ENCODE results near the gene DNAJC12. TPM values are rescaled to one million over a fixed set of nuclear protein-coding genes. Genes with fewer than 3 reads are reported as not detected.
"Not testable (repeated sequence)": the region's sequence is repeated elsewhere in the genome, so short reads cannot be mapped to it uniquely, and the experiment has no call there.

The DNAJC12 gene
- 3.8 and 4.1 TPM in 2 replicates for total RNA-seq
- long read RNA-seq, partial matches to known transcripts = 0 of 4 reads
- long read RNA-seq, other reads (novel, unspliced or antisense) = 0 of 4 reads

GRCh38 chr10:67837541-67838314, at the start of gene DNAJC12:
TSS of gene DNAJC12 (minus strand) at chr10:67838188. CDS start at chr10:67838011, 177 bp downstream.
- no peak for DNase-seq (ENCODE audit: low read depth, low spot score)
- Mint-ChIP-seq H3K9me3 (peaks cover 2% of the 10 kb centered on the region), H3K36me3 (ENCODE audit: low read depth) (no peaks in the 10 kb centered on the region), H3K27ac (ENCODE audit: unreplicated experiment) (no peak within 1 kb of the TSS), H3K4me1 (peaks cover 10% of the 10 kb centered on the region), H3K4me3 (peak within 1 kb of the TSS; percentile 31), H3K27me3 (ENCODE audit: low read depth) (no peaks in the 10 kb centered on the region)
- TF ChIP-seq CTCF (conservative IDR thresholded peaks at IDR 0.05) = no peak

GRCh38 chr10:67884842-67885670, 47.1 kb upstream of the DNAJC12 start:
- peak; percentile 60 for DNase-seq (ENCODE audit: low read depth, low spot score)
- Mint-ChIP-seq H3K9me3 (no peaks in the 10 kb centered on the region), H3K4me1 (peaks cover 23% of the 10 kb centered on the region), H3K36me3 (ENCODE audit: low read depth) (peaks cover 18% of the 10 kb centered on the region), H3K4me3 (peak overlapping the region; percentile 97), H3K27ac (ENCODE audit: unreplicated experiment) (peak overlapping the region; percentile 94), H3K27me3 (ENCODE audit: low read depth) (no peaks in the 10 kb centered on the region)
- TF ChIP-seq CTCF (conservative IDR thresholded peaks at IDR 0.05) = no peak

- H3K4me1 Mint-ChIP-seq = peaks cover 23% of the 10 kb centered on the region
- no peak for TF ChIP-seq CTCF (conservative IDR thresholded peaks at IDR 0.05)
- peak; percentile 95 for DNase-seq (ENCODE audit: low read depth, low spot score)
- peak within 1 kb of the TSS; percentile 95 for H3K27ac Mint-ChIP-seq (ENCODE audit: unreplicated experiment)
- H3K36me3 Mint-ChIP-seq (ENCODE audit: low read depth) = peaks cover 15% of the 10 kb centered on the region
- H3K9me3 Mint-ChIP-seq = no peaks in the 10 kb centered on the region
- no peaks in the 10 kb centered on the region for H3K27me3 Mint-ChIP-seq (ENCODE audit: low read depth)
- H3K4me3 Mint-ChIP-seq = peak within 1 kb of the TSS; percentile 97
Observed at GRCh38 chr10:67884313-67884841, 46.4 kb upstream of the DNAJC12 start, which contains the start of gene SIRT1. TSS of gene SIRT1 (plus strand) at chr10:67884656. CDS start at chr10:67884722, 66 bp downstream.

GRCh38 chr10:67883710-67884312, 45.8 kb upstream of the DNAJC12 start:
- Mint-ChIP-seq H3K27ac (ENCODE audit: unreplicated experiment) (peak overlapping the region; percentile 95), H3K36me3 (ENCODE audit: low read depth) (peaks cover 9% of the 10 kb centered on the region), H3K9me3 (no peaks in the 10 kb centered on the region), H3K27me3 (ENCODE audit: low read depth) (no peaks in the 10 kb centered on the region), H3K4me3 (peak overlapping the region; percentile 93), H3K4me1 (peaks cover 23% of the 10 kb centered on the region)
- no peak for TF ChIP-seq CTCF (conservative IDR thresholded peaks at IDR 0.05)
- DNase-seq (ENCODE audit: low read depth, low spot score) = no peak

- no peak for DNase-seq (ENCODE audit: low read depth, low spot score)
- Mint-ChIP-seq H3K4me1 (no peaks in the 10 kb centered on the region), H3K4me3 (no peak overlapping the region), H3K36me3 (ENCODE audit: low read depth) (no peaks in the 10 kb centered on the region), H3K27ac (ENCODE audit: unreplicated experiment) (no peak overlapping the region), H3K27me3 (ENCODE audit: low read depth) (no peaks in the 10 kb centered on the region), H3K9me3 (no peaks in the 10 kb centered on the region)
- TF ChIP-seq CTCF (conservative IDR thresholded peaks at IDR 0.05) = no peak
Observed at GRCh38 chr10:67878133-67878532, 40.1 kb upstream of the DNAJC12 start.

GRCh38 chr10:67877421-67877820, 39.4 kb upstream of the DNAJC12 start:
- H3K27ac Mint-ChIP-seq (ENCODE audit: unreplicated experiment); H3K27me3 Mint-ChIP-seq (ENCODE audit: low read depth); H3K36me3 Mint-ChIP-seq (ENCODE audit: low read depth); H3K9me3 Mint-ChIP-seq; H3K4me1 Mint-ChIP-seq; H3K4me3 Mint-ChIP-seq; DNase-seq (ENCODE audit: low read depth, low spot score): not testable (repeated sequence)
